GM23248 (cell line): ENCODE results near the gene AFF3.

Source experiments
- EZH2 ChIP-seq: fragments of 200-600 bp; sonication (generic); IDR thresholded peaks from 2 replicates; pipeline ENCODE4 v1.6.1; 2018; ENCODE audit warnings: antibody characterized with exemption, mild to moderate bottlenecking; ENCODE audit not compliant: insufficient read depth, poor library complexity, severe bottlenecking
- EZH2phosphoT487 ChIP-seq: fragments of 200-600 bp; sonication (generic); IDR thresholded peaks from 2 replicates; pipeline ENCODE4 v1.6.1; 2018; ENCODE audit warnings: antibody characterized with exemption, moderate library complexity, mild to moderate bottlenecking, low read depth; ENCODE audit not compliant: insufficient read depth

- no peak for TF ChIP-seq EZH2
- TF ChIP-seq EZH2phosphoT487: no peak
Measured at GRCh38 chr2:99544608-99545007, 597.8 kb downstream of the AFF3 start.
